ENCODE results near the gene PFN3.
"Not testable (repeated sequence)": the region's sequence is repeated elsewhere in the genome, so short reads cannot be mapped to it uniquely, and the experiment has no call there.

Gene PFN3

GRCh38 chr5:177417081-177417480 is 16.6 kb upstream of the PFN3 start:
- H3K27me3 Mint-ChIP-seq; H3K9me3 Mint-ChIP-seq; H3K27ac Mint-ChIP-seq; H3K36me3 Mint-ChIP-seq (ENCODE audit: low read depth); H3K4me3 Mint-ChIP-seq: not testable (repeated sequence)
- H3K4me1 Mint-ChIP-seq (ENCODE audit: low read depth): peaks cover 28% of the 10 kb centered on the region

- no peak overlapping the region for H3K27ac Mint-ChIP-seq
Measured at GRCh38 chr5:177414481-177414880, 14.0 kb upstream of the PFN3 start.

DNA sequence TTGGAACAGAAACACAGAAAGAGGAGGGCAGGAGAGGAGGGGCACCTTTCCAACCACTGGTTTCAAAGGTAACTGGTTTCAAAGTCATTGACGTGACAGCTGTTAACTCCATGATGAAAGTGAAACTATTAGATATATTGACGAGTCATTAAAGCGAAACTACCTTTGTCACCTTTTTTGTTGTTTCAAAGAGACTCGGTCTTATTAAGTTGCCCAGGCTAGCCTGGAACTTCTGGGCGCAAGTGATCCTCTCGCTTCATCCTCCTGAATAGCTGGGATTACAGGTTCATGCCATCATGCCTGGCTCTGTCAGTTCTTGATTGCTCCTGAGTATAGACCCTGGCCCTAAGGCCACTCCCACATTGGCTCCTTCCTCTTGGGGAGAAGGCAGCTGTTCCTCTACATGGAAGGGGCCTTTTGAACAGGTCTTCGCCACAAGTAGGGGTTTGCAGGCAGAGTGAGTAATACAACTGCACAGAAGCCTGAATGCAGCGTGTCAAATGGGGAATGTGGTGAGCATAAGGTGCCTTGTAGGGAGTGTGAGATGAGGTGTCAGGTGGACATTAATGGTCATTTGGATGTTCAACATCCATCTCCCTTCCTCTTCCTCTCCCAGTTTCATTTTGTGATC is 12.3 kb upstream of the PFN3 start:
- H3K4me3 Mint-ChIP-seq: peak overlapping the region; percentile 48
- no peaks in the 10 kb centered on the region for H3K9me3 Mint-ChIP-seq

More at GRCh38 chr5:177414481-177414880, 14.0 kb upstream of the PFN3 start:
- Mint-ChIP-seq H3K4me1 (ENCODE audit: low read depth) (peaks cover 43% of the 10 kb centered on the region), H3K36me3 (ENCODE audit: low read depth) (no peaks in the 10 kb centered on the region), H3K9me3 (no peaks in the 10 kb centered on the region), H3K4me3 (no peak overlapping the region), H3K27me3 (no peaks in the 10 kb centered on the region)

DNA sequence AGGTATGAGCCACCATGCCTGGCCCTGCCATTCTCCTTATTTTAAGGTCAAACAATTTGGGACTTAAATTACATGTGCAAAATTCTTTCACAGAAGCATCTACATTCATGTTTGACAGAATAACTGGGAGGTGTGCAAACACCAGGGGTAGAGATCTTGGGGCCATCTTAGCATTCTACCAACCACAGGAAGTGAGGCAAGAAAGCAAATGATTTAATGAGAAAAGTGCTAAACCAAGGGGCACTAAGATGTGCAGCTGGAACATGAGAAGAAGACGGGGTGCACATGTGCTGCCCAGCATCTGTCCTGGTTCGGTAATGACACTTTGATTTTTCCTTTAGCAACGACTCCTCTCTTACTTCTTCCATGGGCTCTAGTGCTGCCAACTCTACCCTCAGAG is 10.1 kb upstream of the PFN3 start:
- no peaks in the 10 kb centered on the region for H3K36me3 Mint-ChIP-seq (ENCODE audit: low read depth)
- peaks cover 51% of the 10 kb centered on the region for H3K4me1 Mint-ChIP-seq (ENCODE audit: low read depth)
- H3K9me3 Mint-ChIP-seq: no peaks in the 10 kb centered on the region
- no peaks in the 10 kb centered on the region for H3K27me3 Mint-ChIP-seq
- no peak overlapping the region for H3K27ac Mint-ChIP-seq
- H3K4me3 Mint-ChIP-seq: no peak overlapping the region

More for the DNA sequence above, 12.3 kb upstream of the PFN3 start:
- Mint-ChIP-seq H3K4me1 (ENCODE audit: low read depth) (peaks cover 43% of the 10 kb centered on the region), H3K27ac (peak overlapping the region; percentile 49), H3K36me3 (ENCODE audit: low read depth) (no peaks in the 10 kb centered on the region), H3K27me3 (no peaks in the 10 kb centered on the region)

GRCh38 chr5:177409043-177409801 is 8.8 kb upstream of the PFN3 start, which contains the start of gene F12:
Gene F12, minus strand, starts transcription at chr5:177409564. Its CDS starts 37 bp downstream, at chr5:177409527.
- no peaks in the 10 kb centered on the region for H3K9me3 Mint-ChIP-seq
- no peaks in the 10 kb centered on the region for H3K36me3 Mint-ChIP-seq (ENCODE audit: low read depth)
- H3K27ac Mint-ChIP-seq: no peak within 1 kb of the TSS
- H3K4me3 Mint-ChIP-seq: no peak within 1 kb of the TSS
- no peaks in the 10 kb centered on the region for H3K27me3 Mint-ChIP-seq
- H3K4me1 Mint-ChIP-seq (ENCODE audit: low read depth): peaks cover 59% of the 10 kb centered on the region

DNA sequence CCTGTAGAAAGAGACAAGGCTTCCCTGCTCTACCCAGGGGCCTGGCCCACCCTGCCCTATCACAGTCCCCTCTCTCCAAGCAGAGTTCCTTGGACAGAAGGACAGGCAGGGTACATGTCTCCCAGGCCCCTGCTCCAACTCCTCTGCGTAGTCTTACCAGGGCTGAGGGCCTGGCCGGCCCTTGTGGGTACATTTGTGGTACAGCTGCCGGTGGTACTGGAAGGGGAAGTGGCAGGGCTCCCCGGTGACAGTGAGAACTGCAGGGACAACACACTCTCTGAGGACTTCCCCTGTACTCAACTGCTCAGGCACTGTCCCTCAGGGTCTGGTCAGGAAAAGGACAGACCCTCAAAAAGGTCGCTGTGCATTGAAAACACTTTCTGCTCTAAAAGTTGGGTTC is 5.3 kb upstream of the PFN3 start:
- no peak overlapping the region for H3K27ac Mint-ChIP-seq
- no peaks in the 10 kb centered on the region for H3K36me3 Mint-ChIP-seq (ENCODE audit: low read depth)
- peaks cover 27% of the 10 kb centered on the region for H3K27me3 Mint-ChIP-seq
- peaks cover 42% of the 10 kb centered on the region for H3K4me1 Mint-ChIP-seq (ENCODE audit: low read depth)
- H3K4me3 Mint-ChIP-seq: no peak overlapping the region
- H3K9me3 Mint-ChIP-seq: no peaks in the 10 kb centered on the region

GRCh38 chr5:177405312-177405711 is 4.9 kb upstream of the PFN3 start:
- H3K4me1 Mint-ChIP-seq (ENCODE audit: low read depth): peaks cover 37% of the 10 kb centered on the region
- H3K27ac Mint-ChIP-seq: no peak overlapping the region
- no peaks in the 10 kb centered on the region for H3K36me3 Mint-ChIP-seq (ENCODE audit: low read depth)
- H3K4me3 Mint-ChIP-seq: no peak overlapping the region
- H3K27me3 Mint-ChIP-seq: peaks cover 27% of the 10 kb centered on the region
- H3K9me3 Mint-ChIP-seq: no peaks in the 10 kb centered on the region

DNA sequence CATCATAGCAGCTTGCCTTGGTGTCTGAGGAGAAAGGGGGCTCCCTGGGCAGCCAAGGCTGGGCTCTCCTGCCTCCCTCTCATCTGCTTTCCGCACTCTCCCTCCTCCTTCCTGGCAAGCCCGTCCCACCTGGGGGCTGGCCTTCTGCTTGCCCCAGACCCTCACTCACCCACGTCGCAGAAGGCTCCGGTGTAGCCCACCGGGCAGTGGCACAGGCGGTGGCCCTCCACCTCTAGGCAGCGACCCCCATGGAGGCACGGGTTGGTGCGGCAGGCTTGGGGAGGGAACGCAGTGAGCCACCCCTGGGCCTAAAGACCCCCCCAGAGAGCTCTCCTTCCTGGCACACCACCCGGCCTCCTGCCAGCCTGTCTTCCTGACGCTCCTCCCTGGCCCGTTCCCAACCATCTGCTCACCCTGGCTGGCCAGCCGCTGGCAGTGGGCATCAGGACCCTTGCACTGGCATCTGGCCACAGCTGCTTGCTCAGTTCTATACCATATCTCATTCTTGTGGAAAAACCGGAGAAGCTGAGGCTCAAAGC is 4.2 kb upstream of the PFN3 start:
- H3K27me3 Mint-ChIP-seq: peaks cover 27% of the 10 kb centered on the region
- no peaks in the 10 kb centered on the region for H3K9me3 Mint-ChIP-seq
- H3K4me3 Mint-ChIP-seq: peak overlapping the region; percentile 51
- H3K27ac Mint-ChIP-seq: no peak overlapping the region
- H3K36me3 Mint-ChIP-seq (ENCODE audit: low read depth): no peaks in the 10 kb centered on the region
- H3K4me1 Mint-ChIP-seq (ENCODE audit: low read depth): peaks cover 37% of the 10 kb centered on the region

GRCh38 chr5:177403792-177404640 is 3.6 kb upstream of the PFN3 start:
- Mint-ChIP-seq H3K9me3 (no peaks in the 10 kb centered on the region), H3K4me1 (ENCODE audit: low read depth) (peaks cover 37% of the 10 kb centered on the region), H3K4me3 (peak overlapping the region; percentile 74), H3K36me3 (ENCODE audit: low read depth) (no peaks in the 10 kb centered on the region), H3K27me3 (peaks cover 27% of the 10 kb centered on the region), H3K27ac (peak overlapping the region; percentile 21)

- Mint-ChIP-seq H3K36me3 (ENCODE audit: low read depth) (no peaks in the 10 kb centered on the region), H3K9me3 (no peaks in the 10 kb centered on the region), H3K27ac (peak overlapping the region; percentile 21), H3K4me3 (peak overlapping the region; percentile 74), H3K27me3 (peaks cover 27% of the 10 kb centered on the region), H3K4me1 (ENCODE audit: low read depth) (peaks cover 37% of the 10 kb centered on the region)
Measured at GRCh38 chr5:177403102-177403791, 2.8 kb upstream of the PFN3 start.

- H3K36me3 Mint-ChIP-seq (ENCODE audit: low read depth): no peaks in the 10 kb centered on the region
Measured at GRCh38 chr5:177402271-177403043, 2.0 kb upstream of the PFN3 start.

DNA sequence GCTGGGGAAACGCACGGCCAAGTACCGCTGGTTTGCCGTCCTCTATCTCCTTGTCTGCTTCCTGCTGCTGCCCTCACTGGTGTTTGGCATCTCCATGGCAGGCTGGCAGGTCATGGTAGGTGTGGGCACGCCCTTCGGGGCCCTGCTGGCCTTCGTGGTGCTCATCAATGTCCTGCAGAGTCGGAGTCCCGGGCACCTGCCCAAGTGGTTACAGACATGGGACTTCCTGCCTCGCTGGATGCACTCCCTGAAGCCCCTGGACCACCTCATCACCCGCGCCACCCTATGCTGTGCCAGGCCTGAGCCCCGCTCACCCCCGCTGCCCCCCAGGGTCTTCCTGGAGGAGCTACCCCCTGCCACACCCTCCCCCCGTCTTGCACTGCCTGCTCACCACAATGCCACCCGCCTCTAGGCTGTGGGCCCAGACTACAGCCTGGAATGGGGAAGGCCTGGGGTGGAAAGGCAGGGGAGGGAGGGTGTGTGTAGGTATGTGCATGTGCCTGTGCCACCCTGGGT is 2.5 kb downstream of the PFN3 start:
- H3K9me3 Mint-ChIP-seq: no peaks in the 10 kb centered on the region
- H3K4me1 Mint-ChIP-seq (ENCODE audit: low read depth): peaks cover 7% of the 10 kb centered on the region
- H3K27ac Mint-ChIP-seq: no peak overlapping the region
- H3K4me3 Mint-ChIP-seq: no peak overlapping the region
- H3K27me3 Mint-ChIP-seq: peaks cover 20% of the 10 kb centered on the region
- no peaks in the 10 kb centered on the region for H3K36me3 Mint-ChIP-seq (ENCODE audit: low read depth)

More at GRCh38 chr5:177402271-177403043, 2.0 kb upstream of the PFN3 start:
- Mint-ChIP-seq H3K27me3 (peaks cover 27% of the 10 kb centered on the region), H3K27ac (no peak overlapping the region), H3K9me3 (no peaks in the 10 kb centered on the region), H3K4me1 (ENCODE audit: low read depth) (peaks cover 37% of the 10 kb centered on the region), H3K4me3 (peak overlapping the region; percentile 74)

DNA sequence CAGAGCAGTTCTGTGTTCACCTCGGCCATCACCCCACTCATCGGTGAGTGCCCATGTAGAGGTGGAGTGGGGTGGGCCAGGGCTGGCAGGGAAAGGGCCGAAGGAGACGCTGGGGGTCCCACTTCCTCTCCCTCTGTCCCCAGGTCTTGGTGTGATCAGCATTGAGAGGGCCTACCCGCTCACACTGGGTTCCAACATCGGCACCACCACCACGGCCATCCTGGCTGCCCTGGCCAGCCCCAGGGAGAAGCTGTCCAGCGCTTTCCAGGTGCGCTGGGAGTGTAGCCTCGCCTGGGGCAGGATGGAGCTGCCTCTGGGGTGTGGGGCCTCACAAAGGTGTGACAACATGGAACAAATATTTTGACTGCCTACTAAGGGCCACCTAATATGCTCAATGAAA is 3.7 kb downstream of the PFN3 start:
- H3K27me3 Mint-ChIP-seq: peaks cover 9% of the 10 kb centered on the region

More for the DNA sequence above, 3.7 kb downstream of the PFN3 start:
- Mint-ChIP-seq H3K9me3 (no peaks in the 10 kb centered on the region), H3K4me1 (ENCODE audit: low read depth) (no peaks in the 10 kb centered on the region), H3K27ac (no peak overlapping the region), H3K4me3 (no peak overlapping the region), H3K36me3 (ENCODE audit: low read depth) (no peaks in the 10 kb centered on the region)

Measured in stimulated activated naive CD8-positive, alpha-beta T cell treated with anti-CD3 and anti-CD28 coated beads, Interleukin-15, Interleukin-2, amounts not matched to agents 100 ng/mL and 50 ng/mL, for 24 hours (primary cell).